Measurements from ENCODE around the gene SPTAN1. TPM values are rescaled to one million over a fixed set of nuclear protein-coding genes. Genes with fewer than 3 reads are reported as not detected.

Gene SPTAN1
- total RNA-seq, 1 experiment from 2014 or later = 229 TPM

GRCh38 chr9:128577206-128577605 is 24.8 kb downstream of the SPTAN1 start:
- Histone ChIP-seq H3K36me3 (ENCODE audit: control insufficient read depth, insufficient read depth, low read length) (peaks cover 53% of the 10 kb centered on the region), H3K4me1 (ENCODE audit: control insufficient read depth, insufficient read depth, low read length) (no peaks in the 10 kb centered on the region), H3K9me3 (ENCODE audit: control insufficient read depth, insufficient read depth, low read depth, low read length) (no peaks in the 10 kb centered on the region), H3K4me3 (ENCODE audit: low read depth in 2 of 2, low read length in 2 of 2) (no peak overlapping the region), H3K27me3 (ENCODE audit: control insufficient read depth, insufficient read depth, low read length) (no peaks in the 10 kb centered on the region), H3K27ac (ENCODE audit: low read length) (no peak overlapping the region)
- ATAC-seq = no peak
- ChIA-PET POLR2A (no interaction called here), CTCF (no interaction called here)
- no peak for DNase-seq (ENCODE audit: low read depth, low spot score)
- TF ChIP-seq POLR2AphosphoS5 (IDR thresholded peaks at IDR 0.05; ENCODE audit: low read depth, low read length) (no peak), TCF7L2 (IDR thresholded peaks at IDR 0.05; ENCODE audit: low read depth, low read length) (no peak), SIN3A (IDR thresholded peaks at IDR 0.05; ENCODE audit: borderline replicate concordance, insufficient read depth, low read depth, low read length) (no peak), CTCF (IDR thresholded peaks at IDR 0.05) (no peak)
- TF ChIP-seq, protein P1, sequence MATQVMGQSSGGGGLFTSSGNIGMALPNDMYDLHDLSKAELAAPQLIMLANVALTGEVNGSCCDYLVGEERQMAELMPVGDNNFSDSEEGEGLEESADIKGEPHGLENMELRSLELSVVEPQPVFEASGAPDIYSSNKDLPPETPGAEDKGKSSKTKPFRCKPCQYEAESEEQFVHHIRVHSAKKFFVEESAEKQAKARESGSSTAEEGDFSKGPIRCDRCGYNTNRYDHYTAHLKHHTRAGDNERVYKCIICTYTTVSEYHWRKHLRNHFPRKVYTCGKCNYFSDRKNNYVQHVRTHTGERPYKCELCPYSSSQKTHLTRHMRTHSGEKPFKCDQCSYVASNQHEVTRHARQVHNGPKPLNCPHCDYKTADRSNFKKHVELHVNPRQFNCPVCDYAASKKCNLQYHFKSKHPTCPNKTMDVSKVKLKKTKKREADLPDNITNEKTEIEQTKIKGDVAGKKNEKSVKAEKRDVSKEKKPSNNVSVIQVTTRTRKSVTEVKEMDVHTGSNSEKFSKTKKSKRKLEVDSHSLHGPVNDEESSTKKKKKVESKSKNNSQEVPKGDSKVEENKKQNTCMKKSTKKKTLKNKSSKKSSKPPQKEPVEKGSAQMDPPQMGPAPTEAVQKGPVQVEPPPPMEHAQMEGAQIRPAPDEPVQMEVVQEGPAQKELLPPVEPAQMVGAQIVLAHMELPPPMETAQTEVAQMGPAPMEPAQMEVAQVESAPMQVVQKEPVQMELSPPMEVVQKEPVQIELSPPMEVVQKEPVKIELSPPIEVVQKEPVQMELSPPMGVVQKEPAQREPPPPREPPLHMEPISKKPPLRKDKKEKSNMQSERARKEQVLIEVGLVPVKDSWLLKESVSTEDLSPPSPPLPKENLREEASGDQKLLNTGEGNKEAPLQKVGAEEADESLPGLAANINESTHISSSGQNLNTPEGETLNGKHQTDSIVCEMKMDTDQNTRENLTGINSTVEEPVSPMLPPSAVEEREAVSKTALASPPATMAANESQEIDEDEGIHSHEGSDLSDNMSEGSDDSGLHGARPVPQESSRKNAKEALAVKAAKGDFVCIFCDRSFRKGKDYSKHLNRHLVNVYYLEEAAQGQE (IDR thresholded peaks at IDR 0.05; ENCODE audit: insufficient read depth in 1 of 2, low read depth in 2 of 2, low read length in 1 of 2) = no peak
- in situ Hi-C loops (cut with HindIII; ENCODE audit: low pct_unique_long_range_greater_than_20kb, low sequenced_read_pairs) (no loop called here), intact Hi-C loops (cut with micrococcal nuclease; ENCODE audit: unreplicated experiment) (no loop called here)
- BruUV-seq (replicated peaks) = no TSS peak

DNA sequence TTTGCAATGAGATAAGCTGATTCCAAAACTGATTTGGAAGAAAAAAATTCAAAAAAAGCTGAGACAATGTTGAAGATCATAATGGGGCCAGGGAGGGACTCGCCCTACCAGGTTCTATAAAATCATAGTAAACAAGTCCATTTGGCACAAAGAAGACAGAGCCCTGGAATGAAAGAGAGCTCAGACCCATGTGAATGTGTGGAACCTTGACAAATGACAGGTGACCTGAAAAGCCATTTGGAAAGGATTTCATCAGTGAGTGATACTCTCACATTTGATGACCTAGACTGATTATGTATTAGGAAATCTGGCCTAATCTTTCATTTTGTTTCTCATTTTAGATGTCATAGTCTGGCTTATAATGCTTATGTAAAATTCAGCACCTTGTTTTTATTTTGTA is 26.8 kb downstream of the SPTAN1 start:
- ATAC-seq (no peak), DNase-seq (ENCODE audit: low read depth, low spot score) (no peak)
- TF ChIP-seq, protein P1 (IDR thresholded peaks at IDR 0.05; ENCODE audit: insufficient read depth in 1 of 2, low read depth in 2 of 2, low read length in 1 of 2) = no peak
- H3K4me1 ChIP-seq (ENCODE audit: control insufficient read depth, insufficient read depth, low read length) = no peaks in the 10 kb centered on the region
- no peaks in the 10 kb centered on the region for H3K27me3 ChIP-seq (ENCODE audit: control insufficient read depth, insufficient read depth, low read length)
- no peak overlapping the region for H3K4me3 ChIP-seq (ENCODE audit: low read depth in 2 of 2, low read length in 2 of 2)
- intact Hi-C loops (cut with micrococcal nuclease; ENCODE audit: unreplicated experiment) = no loop called here
- peaks cover 65% of the 10 kb centered on the region for H3K36me3 ChIP-seq (ENCODE audit: control insufficient read depth, insufficient read depth, low read length)
- H3K27ac ChIP-seq (ENCODE audit: low read length) = no peak overlapping the region
- POLR2A ChIA-PET = interaction anchor here (0.7 kb wide), 1 partner anchor 109 kb away, joined by 3 read pairs; no protein-coding TSS in a partner anchor
- no TSS peak for BruUV-seq (replicated peaks)
- H3K9me3 ChIP-seq (ENCODE audit: control insufficient read depth, insufficient read depth, low read depth, low read length) = no peaks in the 10 kb centered on the region
- CTCF ChIA-PET = no interaction called here
- in situ Hi-C loops (cut with HindIII; ENCODE audit: low pct_unique_long_range_greater_than_20kb, low sequenced_read_pairs) = no loop called here
